ENCODE data around the gene GABRB1.

Gene GABRB1

DNA sequence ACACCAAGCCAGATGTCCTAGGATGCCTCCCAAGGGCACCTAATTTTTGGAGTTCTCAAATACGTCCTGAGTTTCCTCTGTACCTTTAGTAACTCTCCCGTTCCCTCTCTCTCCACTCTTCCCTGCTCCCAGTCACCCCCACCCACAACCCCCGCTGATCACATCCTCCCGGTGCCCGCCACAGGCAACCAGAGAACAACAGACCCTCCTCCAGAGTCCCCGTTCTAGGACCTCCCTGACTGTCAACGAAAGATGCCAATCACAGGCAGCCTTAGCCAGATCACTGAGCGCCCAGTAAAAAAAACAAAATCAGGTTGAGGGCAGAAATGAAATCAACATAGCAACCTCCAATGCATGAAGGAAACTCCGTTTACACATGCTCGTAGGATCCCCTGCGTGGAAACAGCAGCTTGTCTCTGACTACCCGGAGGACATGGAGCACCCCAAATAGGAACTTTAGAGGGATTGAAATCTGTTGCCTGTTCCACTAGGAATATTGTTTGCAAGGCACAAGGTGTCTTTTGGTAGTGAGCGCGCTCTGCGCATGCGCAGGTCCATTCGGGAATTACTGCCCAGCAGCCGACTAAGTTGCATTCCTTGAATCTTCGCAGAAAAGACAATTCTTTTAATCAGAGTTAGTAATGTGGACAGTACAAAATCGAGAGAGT, at the start of gene GABRB1:
GABRB1 (plus strand) TSS at position 557 of the 668 bp plus-strand sequence.
- no peak for DNase-seq (ENCODE audit: low read depth in 2 of 2)

DNA sequence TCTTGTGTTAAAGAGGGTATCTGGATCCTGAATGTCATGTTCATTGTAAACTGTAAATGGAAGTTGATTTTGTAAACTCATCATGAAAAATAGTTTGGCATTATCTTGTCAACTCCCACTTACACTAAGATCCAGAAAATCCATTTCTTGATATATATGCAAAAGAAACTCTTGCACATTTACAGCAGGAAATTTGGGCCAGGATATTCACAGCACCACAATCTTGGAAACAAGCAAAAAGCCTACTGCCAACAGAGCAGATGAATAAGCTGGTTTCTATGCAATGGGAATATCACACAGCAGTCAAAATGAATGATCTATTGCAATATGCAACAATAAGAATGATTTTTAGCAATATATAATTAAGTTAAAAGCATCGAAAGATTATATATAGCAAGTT, 46.6 kb upstream of the GABRB1 start:
- DNase-seq (ENCODE audit: low read depth in 2 of 2) = no peak

GRCh38 chr4:46986922-46987638, 44.3 kb upstream of the GABRB1 start:
- no peak for DNase-seq (ENCODE audit: low read depth in 2 of 2)

DNA sequence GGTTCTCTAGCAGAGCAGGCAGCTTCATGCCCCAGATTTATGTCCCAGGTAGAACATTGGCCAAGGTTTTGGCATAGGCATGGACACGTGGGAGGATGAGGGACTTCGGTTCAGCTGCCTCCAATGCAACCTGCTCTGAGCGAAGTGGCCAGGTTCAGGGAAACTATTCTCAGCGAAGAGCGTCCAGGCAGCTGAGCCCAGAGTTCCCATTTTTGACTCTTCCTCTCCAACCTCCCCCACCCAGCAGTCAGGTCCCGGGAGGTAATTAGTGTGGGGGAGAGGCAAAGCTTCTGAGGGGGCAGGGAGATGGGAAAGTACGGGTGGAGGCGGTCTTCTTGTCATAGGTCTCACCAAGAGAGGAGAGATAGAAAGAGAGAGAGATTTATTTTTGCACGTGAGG, 39.0 kb upstream of the GABRB1 start:
- no peak for DNase-seq (ENCODE audit: low read depth in 2 of 2)

DNA sequence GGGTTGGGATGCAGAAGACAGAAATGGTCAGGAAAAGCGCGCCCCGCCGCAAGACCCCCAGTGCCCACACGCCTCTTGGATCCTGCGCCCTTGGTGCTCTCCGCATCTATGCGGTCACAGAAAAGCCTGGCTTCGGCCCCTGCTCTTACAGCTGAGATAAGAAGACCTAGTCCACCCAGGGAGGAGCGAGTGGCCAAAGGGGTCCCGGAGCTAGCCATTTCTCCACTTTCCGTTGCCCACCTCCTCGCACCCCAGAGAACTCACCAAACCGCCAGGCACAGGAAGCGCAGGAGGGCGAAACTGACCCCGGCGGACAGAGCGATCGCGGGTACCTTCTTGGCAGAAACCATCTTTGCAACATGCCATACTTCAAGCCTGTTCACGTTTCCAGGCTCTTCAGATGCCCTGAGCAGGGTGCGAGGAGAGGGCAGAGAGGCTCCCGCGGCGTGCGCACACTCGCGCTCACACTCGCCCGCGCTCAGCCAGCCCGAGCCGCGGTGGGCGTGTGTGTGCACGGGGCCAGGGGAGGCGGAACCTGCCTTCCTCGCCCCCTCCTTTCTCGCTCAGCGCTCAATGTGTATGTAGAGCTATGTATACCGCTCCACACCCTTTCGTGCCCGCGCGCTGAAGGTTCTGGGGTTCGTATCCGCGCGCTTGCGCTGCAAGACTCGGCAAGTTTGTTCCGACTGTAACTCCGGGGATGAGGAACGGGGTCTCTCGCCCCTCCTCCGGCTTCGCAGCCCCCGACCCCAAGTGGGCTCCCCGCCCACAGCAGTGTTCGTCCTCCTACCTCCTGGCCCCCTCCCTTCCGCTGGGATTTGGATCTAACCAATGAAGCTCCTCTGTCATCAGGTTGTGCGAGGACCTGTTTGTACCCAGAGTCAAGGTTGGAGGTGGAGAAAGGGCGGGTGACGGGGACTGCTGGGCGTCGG, 38.0 kb upstream of the GABRB1 start, which contains the start of gene GABRA4:
GABRA4 (minus strand) TSS at position 507 of the 932 bp plus-strand sequence; CDS start at position 350, 157 bp downstream.
- no peak for DNase-seq (ENCODE audit: low read depth in 2 of 2)

DNA sequence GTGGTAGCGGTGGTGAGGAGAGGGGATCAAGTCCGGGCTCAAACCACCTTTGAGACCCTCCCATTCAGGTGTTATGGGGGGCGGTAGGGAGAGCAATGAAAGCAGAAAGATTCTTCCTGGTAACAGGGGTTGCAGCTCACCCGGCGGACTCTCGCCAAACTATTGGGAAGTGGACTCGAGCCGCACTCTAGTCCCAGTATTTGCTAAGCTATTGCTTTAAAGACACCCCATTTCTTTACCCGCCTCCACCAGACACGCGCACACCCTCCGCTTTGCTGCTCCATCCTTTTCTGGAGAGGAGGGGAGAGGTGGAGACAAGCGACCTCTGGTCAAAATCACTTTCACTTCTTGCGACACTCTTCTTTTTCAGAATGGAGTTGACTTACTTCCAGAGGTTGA, 37.4 kb upstream of the GABRB1 start:
- DNase-seq (ENCODE audit: low read depth in 2 of 2) = no peak

GRCh38 chr4:46999566-46999965, 31.8 kb upstream of the GABRB1 start:
- no peak for DNase-seq (ENCODE audit: low read depth in 2 of 2)

GRCh38 chr4:47000406-47000805, 31.0 kb upstream of the GABRB1 start:
- DNase-seq (ENCODE audit: low read depth in 2 of 2) = no peak

- no peak for DNase-seq (ENCODE audit: low read depth in 2 of 2)
These were observed 28.8 kb upstream of the GABRB1 start for GRCh38 chr4:47002580-47002979.

DNA sequence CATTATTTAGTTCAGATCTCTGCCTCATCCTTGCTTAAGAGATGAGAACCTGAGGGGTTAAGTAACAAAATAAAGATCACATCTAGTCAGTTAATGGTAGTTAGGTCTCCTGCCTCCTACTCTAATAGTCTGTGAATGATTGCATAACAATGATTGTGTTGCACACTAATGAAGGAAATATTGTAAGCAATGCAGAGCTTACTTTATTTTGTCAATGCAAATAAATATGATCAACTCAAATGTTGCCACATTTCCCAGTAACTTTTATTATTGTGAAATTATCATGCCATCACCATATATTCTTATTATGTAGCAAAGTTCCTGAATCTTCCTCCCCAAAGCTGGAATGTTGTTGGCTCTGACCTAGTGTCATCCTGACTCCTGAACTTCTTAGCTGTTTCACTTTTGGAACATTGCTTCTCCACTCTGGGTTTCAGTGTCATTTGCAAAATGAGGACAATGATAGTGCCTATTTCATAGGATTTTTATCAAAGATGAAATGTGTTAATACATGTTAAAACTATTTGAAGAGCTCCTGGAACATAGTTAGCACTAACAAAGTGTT, 20.9 kb upstream of the GABRB1 start:
- DNase-seq (ENCODE audit: low read depth in 2 of 2) = no peak

DNA sequence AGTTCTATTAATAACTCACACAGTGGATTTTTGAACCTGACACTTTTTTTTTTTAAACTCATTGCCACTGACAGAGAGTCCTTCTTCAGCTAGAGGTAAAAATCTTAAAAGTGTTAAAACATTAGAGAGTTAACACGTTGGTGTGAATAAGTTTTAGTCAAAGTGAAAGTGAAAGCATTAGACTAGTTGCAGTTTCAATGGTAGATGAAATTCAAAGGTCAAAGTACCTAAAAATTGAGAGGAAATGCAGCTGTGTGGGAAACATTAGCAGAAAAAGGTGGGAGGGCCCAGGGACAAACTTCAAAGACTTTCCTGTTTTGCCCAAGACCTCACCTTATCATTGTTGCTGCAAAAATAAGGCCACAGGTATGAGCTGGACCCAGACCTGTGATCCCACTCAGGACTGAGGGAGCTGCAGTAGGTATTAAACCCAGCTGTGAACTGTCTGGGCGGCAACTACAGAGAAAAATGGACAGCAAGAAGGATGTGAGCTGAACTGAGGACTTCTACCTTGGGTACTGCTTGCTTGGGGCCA, 20.4 kb upstream of the GABRB1 start:
- DNase-seq (ENCODE audit: low read depth in 2 of 2) = no peak

- DNase-seq (ENCODE audit: low read depth in 2 of 2) = no peak
These were observed 18.7 kb upstream of the GABRB1 start for GRCh38 chr4:47012676-47013075.

GRCh38 chr4:47013373-47013772, 18.0 kb upstream of the GABRB1 start:
- no peak for DNase-seq (ENCODE audit: low read depth in 2 of 2)

DNA sequence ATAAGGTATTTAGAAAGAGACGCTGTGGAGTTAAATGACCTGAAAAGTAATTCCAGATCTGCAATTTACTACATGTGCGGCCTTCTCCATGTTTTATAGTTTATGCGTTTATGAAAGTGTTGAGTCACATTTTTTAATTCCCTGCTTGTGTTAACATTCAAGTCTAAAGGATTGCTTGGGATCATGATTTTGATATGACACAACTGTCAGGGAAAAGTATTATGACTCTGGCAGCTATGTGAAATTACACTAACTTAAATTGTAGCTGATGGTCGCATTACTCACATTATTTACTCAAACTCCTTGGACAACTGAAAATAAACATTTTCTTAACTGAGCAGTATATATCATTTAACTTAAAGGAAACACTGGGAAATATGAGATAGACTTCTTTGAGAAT, 14.3 kb upstream of the GABRB1 start:
- DNase-seq (ENCODE audit: low read depth in 2 of 2) = no peak

GRCh38 chr4:47017494-47017893, 13.9 kb upstream of the GABRB1 start:
- no peak for DNase-seq (ENCODE audit: low read depth in 2 of 2)

DNA sequence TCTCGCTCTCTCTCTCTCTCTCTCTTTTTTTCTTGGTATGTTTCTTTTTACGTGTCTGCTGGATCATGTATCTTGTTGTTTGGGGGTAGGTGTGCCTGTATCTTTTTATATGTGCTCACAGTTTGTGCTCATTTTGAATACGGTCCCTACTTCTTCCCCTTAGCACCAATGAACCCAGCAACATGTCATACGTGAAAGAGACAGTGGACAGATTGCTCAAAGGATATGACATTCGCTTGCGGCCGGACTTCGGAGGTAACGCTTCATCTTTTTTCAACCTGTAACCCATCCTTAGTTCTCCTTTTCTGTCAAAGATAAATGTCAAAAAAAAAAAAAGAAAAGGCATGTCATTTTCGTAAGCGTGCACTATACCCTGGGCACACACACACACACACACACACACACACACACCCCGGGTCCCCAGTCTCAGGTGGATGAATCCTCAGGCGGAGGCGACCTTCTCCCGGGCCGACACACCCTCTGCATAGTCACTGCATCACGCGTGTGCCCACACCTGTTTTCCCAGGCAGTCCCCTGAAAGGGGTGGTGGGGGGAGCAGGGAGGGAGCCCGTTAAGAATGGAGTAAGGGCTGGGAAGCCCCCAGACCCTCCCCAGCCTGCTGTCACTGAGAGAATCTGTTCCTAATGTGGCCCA, 511 bp downstream of the GABRB1 start:
- DNase-seq (ENCODE audit: low read depth in 2 of 2) = no peak

DNA sequence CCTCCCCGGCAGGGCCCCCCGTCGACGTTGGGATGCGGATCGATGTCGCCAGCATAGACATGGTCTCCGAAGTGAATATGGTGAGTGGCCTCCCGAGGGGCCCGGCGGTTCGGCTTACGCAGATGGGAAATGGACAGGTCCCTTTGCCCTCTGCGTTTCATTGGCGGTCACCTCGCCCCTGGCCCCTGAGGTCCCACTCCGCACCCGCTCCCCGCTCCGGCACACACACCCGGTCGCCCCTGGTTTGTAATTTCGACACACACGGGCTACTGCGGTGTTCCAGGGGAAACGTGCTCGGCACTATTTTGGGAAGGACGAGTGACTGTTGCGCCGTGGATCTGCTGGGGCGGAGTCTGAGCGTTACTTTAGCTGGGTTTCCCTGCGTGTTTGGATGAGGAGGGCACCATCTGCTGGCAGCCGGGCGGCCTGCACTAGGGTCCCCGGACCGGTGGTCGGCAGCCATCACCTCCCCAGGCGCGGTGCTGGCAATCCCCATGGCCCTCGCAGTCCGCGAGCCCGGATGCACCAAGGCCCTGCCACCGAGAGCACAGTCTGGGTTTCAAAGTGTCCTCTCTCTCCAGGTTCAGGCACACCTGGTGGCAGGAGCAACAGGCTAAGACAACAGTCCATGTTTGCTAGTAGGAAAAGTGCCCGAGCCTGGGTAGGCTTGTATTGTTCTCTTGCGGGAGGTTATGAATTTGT, 1.2 kb downstream of the GABRB1 start:
- peak in 1 of 2 donors; percentile 26 for DNase-seq (ENCODE audit: low read depth in 2 of 2)

- no peak for DNase-seq (ENCODE audit: low read depth in 2 of 2)
These were observed 6.9 kb downstream of the GABRB1 start for GRCh38 chr4:47038263-47038662.

DNA sequence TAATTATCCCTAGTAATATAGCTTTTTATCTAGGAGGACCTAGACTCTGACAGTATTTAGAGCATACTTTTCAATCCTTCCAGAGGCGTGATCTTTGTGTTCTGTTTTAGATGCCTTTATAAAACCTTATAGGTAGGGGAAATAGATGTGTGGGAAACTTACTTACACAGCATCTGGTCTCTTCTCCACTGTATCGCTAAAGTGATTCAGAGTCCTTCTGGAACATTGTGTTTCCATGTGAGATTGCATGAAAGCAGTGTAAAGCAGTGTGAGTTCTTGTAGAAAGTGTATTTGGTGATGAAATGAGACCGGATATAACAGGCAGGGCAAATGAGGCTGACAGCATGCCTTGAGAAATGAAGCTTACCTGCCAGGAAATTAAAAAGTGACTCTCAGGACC, 9.5 kb downstream of the GABRB1 start:
- no peak for DNase-seq (ENCODE audit: low read depth in 2 of 2)

GRCh38 chr4:47043821-47044220, 12.5 kb downstream of the GABRB1 start:
- no peak for DNase-seq (ENCODE audit: low read depth in 2 of 2)

DNA sequence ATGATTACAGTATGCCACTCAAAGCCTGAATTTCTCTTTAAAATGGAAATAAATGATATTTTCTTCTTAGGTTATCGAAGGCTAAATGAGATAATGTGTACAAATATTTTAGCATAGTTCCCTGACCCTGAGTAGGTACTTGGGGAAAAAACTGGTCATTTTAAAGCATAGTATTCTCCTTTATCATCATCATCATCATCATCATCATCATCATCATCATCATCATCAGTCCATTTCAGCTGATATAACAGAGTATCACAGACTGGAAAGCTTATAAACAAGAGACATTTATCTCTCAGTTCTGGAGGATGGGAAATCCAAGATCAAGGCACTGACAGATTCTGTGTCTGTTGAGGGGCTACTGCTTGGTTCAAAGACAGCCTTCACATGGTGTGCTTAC, 13.9 kb downstream of the GABRB1 start:
- no peak for DNase-seq (ENCODE audit: low read depth in 2 of 2)
